ENCODE measurements around the gene ZNF835.

The ZNF835 gene

DNA sequence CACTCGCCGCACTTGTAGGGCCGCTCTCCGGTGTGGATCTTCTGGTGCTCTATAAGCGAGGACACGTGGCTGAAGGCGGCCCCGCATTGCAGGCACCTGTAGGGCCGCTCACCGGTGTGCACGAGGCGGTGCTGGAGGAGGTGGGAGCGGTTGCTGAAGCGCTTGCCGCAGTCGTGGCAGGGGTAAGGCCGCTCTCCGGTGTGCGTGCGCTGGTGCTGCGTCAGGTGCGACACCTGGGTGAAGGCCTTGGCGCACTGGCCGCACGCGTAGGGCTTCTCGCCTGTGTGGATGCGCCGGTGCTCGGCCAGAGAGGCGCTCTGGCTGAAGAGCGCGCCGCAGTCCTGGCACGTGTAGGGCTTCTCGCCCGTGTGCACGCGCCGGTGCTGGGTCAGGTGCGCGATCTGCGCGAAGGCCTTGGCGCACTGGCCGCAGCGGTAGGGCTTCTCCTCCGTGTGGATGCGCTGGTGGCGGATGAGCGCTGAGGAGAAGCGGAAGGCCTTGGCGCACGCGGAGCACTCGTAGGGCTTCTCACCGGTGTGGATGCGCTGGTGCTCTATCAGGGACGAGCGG lies 7.5 kb downstream of the ZNF835 start:
- DNase-seq (ENCODE audit: low read depth in 2 of 2), result no peak

DNA sequence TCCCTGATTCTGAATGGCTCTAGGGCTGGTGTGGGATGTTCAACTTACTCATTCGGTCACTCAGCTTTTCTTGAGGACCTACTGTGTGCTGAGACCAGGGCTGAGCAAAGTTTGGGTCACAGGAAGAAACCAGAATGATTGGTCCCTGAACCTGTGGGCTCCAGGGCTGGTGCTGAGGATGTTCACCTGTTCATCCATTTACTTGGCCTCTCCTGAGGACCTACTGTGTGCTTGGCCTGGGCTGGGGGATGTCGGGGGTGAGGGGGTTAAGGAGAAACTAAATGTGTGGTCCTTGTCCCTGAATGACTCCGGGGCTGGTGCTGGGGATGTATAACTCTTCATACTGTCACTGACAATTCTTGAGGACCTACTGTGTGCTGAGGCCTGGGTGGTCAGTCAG lies 10.3 kb downstream of the ZNF835 start:
- DNase-seq (ENCODE audit: low read depth in 2 of 2), result no peak

DNA sequence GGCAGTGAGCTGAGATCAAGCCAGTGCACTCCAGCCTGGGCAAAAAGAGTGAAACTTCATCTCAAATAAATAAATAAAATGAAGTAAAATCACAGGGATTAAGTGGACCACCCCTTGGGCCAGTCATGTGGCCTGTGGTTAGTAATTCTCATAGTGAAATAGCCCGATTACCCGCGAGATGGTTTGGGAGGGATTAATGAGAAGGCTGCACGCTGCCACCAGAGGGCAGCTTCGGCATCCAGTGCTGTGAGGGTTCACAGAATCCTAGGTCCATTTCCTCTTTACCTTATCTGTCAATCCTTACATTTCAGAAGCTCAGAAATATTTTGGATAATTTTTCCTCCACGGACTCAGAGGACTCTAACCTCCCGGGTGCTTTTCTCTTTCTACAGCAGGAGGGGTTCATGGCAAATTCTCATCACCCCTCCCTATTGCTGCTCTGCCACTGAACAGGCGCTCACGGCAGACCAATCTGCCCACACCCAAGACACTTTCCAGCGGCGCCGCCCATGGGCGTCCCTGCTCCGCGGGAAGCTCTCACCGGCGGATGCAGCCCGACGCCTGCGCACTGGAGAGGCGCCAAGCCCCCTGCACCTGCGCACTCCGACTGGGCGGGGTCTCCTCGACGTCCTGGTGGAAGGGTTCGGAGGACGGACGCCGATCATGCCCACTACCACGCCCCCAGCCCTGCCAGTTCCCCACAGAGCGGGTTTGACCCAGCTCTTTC lies 11.0 kb downstream of the ZNF835 start:
- no peak for DNase-seq (ENCODE audit: low read depth in 2 of 2)

DNA sequence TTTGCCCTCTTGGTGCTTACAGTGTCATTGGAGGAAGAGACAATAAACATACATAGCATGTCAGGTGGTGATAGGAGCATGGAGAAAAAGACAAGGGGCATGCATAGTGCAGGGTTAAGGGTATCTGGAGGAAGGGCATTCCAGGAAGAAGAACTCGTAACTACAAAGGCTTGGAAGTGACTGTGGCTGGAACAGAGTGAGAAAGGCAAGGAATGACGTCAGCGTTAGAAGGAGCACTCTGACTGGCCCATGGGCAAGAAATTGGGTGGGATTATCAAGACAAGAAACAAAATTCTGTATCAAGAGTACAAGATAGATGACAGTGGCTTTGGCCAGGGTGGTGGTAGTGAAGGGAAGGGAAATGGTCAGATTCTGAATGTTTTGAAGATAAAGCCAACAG lies 17.4 kb downstream of the ZNF835 start:
- no peak for DNase-seq (ENCODE audit: low read depth in 2 of 2)

DNA sequence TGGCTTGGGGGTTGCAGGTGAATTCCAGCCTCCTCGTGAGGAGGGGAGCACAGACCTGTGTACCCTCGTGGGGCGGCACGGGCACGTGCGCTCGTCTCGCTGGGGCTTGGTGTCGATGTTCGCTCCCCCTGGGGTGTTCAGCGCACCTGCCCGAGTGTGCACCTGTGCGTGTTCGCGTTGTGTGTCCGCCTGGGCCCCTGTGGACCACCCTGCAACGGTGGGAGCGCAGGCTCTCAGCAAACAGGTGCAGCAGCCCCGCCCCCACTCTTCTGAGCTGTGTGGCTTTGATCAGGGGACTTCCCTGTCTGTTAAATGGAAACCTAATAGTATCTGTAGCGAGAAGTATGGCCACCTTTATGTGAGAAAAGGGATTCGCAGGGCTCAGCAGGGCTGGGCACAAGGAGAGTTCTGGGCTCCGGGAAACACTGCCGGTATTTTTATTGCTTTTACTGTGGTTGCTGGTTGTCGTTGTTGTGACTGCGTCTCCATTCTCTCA lies 28.0 kb downstream of the ZNF835 start:
- DNase-seq (ENCODE audit: low read depth in 2 of 2), result no peak

DNA sequence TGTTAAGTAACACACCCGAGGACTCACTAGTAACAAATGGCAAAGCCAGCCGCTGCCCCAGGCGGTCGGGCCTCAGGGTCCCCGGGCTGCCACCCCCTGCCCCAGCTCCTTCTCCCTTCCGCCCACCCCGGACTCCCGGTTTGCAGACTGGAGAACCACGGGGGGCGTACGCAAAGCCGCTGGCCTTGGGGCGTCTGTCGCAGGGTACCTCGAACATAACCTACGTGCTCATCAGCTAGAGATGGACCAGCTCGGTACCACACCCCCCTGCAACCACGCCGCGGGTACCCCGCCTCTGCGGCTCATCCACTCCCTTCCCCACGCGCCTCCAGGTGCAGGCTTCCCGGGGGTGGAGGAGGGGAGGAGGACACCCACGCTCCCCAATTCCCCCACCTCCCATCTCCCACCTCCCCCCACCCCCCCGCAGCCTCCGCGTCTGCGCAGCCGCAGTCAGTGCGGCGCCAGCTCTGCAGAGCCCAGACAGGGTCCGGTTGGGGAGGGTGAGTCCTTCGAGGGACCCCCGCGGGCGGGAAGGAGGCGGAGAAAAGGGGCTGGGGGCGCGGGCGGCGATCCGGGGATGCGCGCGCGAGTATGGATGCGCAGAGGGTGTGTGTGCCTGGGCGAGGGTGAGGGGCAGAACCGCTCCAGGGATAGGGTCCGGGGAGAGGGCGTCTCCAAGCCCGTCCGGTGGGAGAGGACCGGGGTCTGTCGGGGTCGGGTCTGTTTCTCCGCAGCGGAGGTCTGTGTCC lies 28.7 kb downstream of the ZNF835 start, which contains the start of gene SMIM17:
SMIM17 (plus strand) TSS at position 449 of the 749 bp plus-strand sequence. CDS start 2,509 bp downstream, outside the sequence.
- DNase-seq (ENCODE audit: low read depth in 2 of 2), result no peak

DNA sequence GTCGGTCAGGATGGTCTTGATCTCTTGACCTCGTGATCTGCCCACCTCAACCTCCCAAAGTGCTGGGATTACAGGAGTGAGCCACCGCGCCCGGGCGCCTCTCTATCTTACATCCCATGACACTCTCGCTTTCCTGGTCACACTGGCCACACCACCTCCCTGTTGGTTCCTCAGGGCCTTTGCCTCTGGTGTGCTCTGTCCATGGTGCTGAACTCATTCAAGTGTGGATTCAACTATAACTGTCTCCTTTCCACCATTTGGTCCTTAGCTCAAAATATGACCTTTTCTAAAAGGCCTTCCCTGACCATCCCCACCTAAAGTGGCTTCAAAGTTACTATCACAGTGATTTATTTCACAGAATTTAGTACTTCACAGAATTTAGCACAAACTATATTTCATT lies 32.3 kb downstream of the ZNF835 start:
- DNase-seq (ENCODE audit: low read depth in 2 of 2), result no peak

DNA sequence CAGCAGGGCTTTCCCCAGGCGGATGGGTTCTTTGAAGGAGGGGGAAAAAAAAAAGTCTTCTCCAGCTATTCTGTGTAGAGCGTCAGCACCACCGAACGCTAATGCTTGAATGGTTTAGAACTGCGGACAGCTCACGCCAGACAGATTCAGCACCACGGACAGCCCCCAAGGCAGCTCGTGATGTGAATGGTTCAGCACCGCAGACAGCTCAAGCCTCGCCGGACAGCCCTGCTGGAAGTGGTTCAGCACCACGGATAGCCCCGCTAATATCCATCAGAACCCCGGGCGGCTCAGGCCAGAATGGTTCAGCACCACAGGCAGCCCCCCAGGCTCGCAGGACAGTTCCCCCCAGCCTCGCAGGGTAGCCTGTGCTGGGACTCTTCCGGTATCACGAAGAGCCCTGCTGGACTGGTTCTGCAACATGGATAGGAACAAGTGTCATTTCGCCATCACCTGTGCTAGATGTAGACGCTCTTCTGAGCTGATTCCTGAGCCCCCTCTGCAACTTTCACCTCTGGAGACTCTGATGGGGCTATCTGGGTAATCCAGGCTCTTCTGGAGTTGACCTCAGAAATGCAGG lies 33.5 kb downstream of the ZNF835 start:
- DNase-seq (ENCODE audit: low read depth in 2 of 2), result no peak

DNA sequence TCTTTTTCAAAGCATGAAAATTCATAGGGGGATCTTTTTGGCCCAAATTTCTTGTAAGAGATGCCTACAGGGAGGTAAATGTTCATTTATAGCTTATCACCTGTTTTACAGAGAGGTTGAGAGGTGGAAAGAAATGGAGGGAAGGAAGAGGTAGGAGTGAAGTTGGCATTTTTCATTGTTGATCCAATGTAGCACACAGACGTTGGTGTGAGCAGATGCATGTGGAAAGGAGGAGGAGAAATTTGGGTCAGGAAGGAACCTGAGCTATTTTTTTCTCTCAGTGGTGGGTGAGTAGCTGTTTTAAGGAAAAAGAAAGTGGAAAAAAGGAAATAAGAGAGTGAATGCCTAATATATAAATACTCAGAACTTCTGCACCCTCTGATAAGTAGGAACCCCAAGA lies 38.5 kb downstream of the ZNF835 start:
- no peak for DNase-seq (ENCODE audit: low read depth in 2 of 2)

DNA sequence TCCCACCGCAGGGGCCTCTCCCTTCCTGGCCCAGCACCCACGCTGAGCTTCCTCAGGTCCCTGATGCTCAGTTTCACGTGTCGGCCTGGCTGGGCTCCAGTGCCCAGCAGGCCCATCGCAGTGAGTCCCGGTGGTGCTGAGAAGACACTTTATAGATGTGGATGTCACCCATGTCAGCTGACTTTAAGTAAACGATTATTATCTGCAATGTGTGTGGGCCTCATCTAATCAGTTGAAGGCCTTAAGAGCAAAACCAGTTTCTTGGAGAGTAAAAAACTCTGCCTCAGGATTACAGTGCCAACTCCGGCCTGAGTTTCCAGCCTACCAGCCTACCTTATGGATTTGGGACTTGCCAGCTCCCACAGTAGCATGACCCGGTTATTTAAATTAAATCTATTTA lies 45.8 kb downstream of the ZNF835 start:
- DNase-seq (ENCODE audit: low read depth in 2 of 2), result no peak

DNA sequence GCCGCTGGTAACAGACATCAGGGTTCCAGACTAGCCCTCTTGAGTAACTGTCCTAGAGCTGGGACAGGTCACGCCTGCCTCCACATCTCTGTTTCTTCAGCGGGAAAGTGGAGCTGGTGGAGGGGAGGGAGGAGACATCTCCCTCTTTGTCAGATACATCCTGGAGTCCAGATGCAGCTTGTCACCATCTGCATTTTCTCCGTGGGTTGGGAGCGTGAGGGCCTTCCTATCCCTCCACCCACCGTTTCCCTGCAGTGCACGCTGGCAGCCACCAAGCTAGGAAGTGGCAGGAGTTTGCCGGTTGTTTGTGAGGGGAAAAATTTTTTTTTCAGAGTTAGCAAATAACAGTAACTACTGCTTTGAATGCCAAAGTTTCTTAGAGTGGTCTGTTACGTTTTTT lies 48.6 kb downstream of the ZNF835 start:
- no peak for DNase-seq (ENCODE audit: low read depth in 2 of 2)

DNA sequence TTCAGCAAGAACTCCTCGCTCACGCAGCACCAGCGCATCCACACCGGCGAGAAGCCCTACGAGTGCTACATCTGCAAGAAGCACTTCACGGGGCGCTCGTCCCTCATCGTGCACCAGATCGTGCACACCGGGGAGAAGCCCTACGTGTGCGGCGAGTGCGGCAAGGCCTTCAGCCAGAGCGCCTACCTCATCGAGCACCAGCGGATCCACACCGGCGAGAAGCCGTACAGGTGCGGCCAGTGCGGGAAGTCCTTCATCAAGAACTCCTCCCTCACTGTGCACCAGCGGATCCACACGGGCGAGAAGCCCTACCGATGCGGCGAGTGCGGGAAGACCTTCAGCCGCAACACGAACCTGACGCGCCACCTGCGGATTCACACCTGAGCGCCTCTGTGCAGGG lies 49.2 kb downstream of the ZNF835 start:
- no peak for DNase-seq (ENCODE audit: low read depth in 2 of 2)

DNA sequence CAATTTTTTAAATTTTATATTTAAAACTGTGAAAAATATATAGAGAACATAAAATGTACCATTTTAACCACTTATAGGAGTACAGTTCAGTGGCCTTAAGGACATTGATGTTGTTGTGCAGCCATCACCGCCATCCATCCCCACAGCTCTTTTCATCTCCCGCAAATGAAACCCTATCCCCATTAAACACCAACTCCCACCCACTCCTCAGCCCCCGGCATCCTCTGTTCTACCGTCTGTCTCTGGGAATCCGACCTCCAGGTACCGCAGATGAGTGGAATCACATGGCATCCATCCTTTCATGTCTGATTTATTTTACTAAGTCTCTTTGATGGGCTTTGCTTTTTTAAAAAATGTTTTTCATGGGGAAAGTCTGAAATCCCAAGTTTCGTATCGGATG lies 52.4 kb downstream of the ZNF835 start:
- DNase-seq (ENCODE audit: low read depth in 2 of 2), result no peak

DNA sequence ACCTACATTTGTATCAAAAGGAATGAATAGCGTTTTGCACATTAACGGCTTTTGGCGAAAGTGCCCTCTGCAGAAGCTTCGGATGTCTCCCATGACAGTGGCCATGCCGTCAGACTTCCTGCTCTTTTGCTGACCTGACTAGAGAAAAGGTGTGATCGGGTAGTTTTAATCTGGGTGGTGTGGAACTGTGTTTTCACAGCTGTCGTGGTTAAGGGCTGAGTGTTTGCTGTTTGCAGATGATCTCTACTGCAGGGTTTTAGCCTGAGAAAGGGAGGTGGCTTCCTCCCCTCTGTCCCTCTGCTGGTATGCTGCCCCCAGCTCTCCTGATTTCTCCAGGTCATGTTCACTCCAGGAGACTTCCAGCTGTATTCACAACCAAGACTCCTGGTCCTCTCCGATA lies 54.0 kb downstream of the ZNF835 start:
- DNase-seq (ENCODE audit: low read depth in 2 of 2), result no peak

DNA sequence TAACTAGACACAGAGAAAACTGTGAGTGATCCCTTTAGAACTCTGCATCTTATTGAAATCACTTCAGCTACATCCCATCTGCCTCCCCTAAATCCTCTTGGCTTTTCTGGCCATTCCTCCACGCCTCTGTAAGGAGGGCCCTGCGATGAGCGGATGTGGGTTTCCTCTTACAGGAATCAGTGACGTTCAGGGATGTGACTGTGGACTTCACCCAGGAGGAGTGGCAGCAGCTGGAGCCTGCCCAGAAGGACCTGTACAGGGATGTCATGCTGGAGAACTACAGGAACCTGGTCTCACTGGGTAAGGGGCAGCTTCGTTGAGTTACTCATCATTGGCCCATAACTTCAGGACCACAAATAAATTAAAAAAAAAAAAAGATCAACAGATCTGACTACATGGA lies 57.9 kb downstream of the ZNF835 start:
- DNase-seq (ENCODE audit: low read depth in 2 of 2), result no peak

DNA sequence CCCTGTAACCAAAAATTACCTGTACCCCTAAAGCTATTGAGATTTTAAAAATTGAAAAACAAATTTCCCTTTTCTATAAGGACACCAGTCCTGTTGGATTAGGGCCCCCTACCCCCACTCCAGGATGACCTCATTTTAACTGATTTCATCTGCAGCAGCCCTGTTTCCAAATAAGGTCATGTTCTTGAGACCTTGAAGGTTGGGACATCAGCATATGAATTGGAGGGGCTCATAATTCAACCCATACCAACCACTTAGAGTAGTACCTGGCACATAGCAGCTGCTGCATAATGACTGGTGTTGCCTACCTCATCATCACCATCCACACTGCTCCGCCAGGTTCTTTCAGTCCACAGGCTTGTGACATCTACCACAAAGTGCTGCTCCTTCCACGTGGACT lies 58.8 kb downstream of the ZNF835 start:
- DNase-seq (ENCODE audit: low read depth in 2 of 2), result no peak
